Choroid plexus epithelial cell (primary cell): ENCODE results near the gene DYNC2H1.

Experiments used
- DNase-seq: peaks from one replicate; pipeline ENCODE4 v3.0.0-alpha.2; 2010; ENCODE audit warnings: low read depth
- H3K4me3 ChIP-seq: 2 replicates; pipeline ENCODE4 v1.5.1; 2011; ENCODE audit warnings: low read depth, mild to moderate bottlenecking, control low read depth, low read length, moderate library complexity
- TF ChIP-seq, protein P1 (sequence below): conservative IDR thresholded peaks from 2 replicates; pipeline ENCODE4 v1.5.1; 2011; ENCODE audit warnings: low read depth, mild to moderate bottlenecking, control low read depth, inconsistent platforms, low read length, moderate library complexity

The DYNC2H1 gene

DNA sequence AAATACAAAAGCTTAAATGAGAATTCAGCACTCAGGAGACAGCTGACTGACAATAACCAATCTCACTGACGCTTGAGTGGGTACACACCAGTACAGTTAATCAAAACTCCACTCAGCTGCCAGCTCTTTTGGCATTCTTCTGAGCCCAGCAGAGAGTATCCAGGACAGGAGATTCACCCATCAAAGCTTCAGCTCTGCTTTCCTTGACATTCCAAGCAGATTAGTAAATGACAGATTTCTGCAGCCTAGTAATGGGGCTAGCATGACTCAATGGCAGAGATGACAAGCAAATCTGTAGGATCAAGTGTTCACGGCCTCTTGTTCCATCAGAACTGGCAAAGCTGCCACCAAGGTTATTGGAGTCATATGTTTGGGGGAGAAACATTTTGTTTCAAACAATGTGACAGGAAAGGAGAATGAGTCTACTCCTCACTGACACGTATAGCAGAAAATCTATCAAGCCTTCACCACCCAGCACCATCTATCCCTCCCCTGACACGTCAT is 420.0 kb downstream of the DYNC2H1 start:
- TF ChIP-seq, protein P1, sequence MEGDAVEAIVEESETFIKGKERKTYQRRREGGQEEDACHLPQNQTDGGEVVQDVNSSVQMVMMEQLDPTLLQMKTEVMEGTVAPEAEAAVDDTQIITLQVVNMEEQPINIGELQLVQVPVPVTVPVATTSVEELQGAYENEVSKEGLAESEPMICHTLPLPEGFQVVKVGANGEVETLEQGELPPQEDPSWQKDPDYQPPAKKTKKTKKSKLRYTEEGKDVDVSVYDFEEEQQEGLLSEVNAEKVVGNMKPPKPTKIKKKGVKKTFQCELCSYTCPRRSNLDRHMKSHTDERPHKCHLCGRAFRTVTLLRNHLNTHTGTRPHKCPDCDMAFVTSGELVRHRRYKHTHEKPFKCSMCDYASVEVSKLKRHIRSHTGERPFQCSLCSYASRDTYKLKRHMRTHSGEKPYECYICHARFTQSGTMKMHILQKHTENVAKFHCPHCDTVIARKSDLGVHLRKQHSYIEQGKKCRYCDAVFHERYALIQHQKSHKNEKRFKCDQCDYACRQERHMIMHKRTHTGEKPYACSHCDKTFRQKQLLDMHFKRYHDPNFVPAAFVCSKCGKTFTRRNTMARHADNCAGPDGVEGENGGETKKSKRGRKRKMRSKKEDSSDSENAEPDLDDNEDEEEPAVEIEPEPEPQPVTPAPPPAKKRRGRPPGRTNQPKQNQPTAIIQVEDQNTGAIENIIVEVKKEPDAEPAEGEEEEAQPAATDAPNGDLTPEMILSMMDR: no peak
- DNase-seq: peak; percentile 58
- H3K4me3 ChIP-seq: no peak overlapping the region
